ENCODE results near the gene MTHFR.

- no peak for TF ChIP-seq YY1 (IDR thresholded peaks at IDR 0.05; ENCODE audit: insufficient read depth, insufficient read length)
- TF ChIP-seq ZNF274 (IDR thresholded peaks at IDR 0.05; ENCODE audit: low read depth, low read length) = no peak
- no peak for TF ChIP-seq SUZ12 (IDR thresholded peaks at IDR 0.05; ENCODE audit: extremely low read depth, insufficient read depth, insufficient read length)
Observed at GRCh38 chr1:11799099-11799498, 6.7 kb downstream of the MTHFR start.

All from NT2/D1 (cell line).